ENCODE results near the gene CREB5.

The CREB5 gene

DNA sequence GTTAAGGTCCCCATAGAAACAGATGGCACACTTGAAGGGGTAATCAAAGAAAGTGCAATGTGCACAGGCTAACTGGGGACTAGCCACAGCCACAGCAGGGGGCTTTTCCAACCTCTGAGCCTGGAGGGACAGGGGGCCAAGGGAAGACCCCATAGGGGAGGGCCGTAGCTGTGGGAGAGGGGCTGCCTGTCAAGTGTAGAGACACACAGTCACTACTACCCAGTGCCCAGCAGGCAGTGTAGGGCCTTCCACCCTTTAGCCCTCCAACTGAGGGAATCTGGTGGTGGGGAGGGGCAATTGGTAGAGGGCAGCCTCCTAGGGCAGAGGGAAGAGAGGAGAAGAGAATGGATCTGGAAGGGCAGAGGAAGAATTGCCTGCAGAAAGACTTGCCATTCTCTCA, 54.6 kb downstream of the CREB5 start:
- Mint-ChIP-seq H3K36me3 (ENCODE audit: low read depth) (no peaks in the 10 kb centered on the region), H3K27me3 (peaks cover 43% of the 10 kb centered on the region), H3K27ac (no peak overlapping the region), H3K4me1 (ENCODE audit: low read depth) (peaks cover 6% of the 10 kb centered on the region), H3K4me3 (no peak overlapping the region), H3K9me3 (no peaks in the 10 kb centered on the region)
- intact Hi-C loops (cut with micrococcal nuclease) = no loop called here

DNA sequence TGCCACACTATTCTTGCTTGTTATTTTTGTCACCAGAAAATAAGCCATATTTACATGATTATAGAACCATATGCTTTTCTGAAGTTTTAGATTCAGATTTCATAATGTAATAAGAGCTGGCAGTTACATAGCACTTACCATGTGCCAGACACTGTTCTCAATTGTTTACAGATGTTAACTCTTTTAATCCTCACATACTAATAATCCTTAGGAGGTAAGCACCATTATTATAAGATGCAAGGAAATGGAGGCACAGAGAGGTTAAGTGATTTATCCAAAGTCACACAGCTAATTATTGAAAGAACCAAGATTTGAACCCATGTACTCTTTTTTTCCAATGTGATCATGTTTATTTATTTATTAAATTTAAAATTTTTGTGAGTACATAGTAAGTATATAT, 57.2 kb downstream of the CREB5 start:
- Mint-ChIP-seq H3K4me1 (ENCODE audit: low read depth) (peaks cover 13% of the 10 kb centered on the region), H3K27ac (no peak overlapping the region), H3K27me3 (peaks cover 44% of the 10 kb centered on the region), H3K4me3 (no peak overlapping the region), H3K9me3 (no peaks in the 10 kb centered on the region), H3K36me3 (ENCODE audit: low read depth) (no peaks in the 10 kb centered on the region)
- intact Hi-C loops (cut with micrococcal nuclease) = no loop called here

DNA sequence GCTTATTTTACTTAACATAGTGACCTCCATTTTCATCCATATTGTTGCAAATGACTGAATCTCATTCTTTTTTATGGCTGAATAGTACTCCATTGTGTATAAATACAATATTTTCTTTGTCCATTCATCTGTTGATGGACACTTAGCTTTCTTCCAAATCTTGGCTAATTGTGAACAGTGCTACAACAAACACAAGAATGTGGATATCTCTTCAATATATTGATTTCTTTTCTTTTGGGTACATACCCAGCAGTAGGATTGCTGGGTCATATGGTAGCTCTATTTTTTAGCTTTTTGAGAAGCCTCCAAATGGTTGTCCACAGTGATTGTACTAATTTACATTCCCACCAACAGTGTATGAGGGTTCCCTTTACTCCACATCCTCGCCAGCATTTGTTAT, 58.0 kb downstream of the CREB5 start:
- Mint-ChIP-seq H3K27me3 (peaks cover 43% of the 10 kb centered on the region), H3K9me3 (no peaks in the 10 kb centered on the region), H3K27ac (no peak overlapping the region), H3K4me3 (no peak overlapping the region), H3K36me3 (ENCODE audit: low read depth) (no peaks in the 10 kb centered on the region), H3K4me1 (ENCODE audit: low read depth) (peaks cover 13% of the 10 kb centered on the region)
- intact Hi-C loops (cut with micrococcal nuclease) = loop anchor here (10.0 kb wide), 1 partner anchor 64 kb away; no protein-coding TSS in a partner anchor

DNA sequence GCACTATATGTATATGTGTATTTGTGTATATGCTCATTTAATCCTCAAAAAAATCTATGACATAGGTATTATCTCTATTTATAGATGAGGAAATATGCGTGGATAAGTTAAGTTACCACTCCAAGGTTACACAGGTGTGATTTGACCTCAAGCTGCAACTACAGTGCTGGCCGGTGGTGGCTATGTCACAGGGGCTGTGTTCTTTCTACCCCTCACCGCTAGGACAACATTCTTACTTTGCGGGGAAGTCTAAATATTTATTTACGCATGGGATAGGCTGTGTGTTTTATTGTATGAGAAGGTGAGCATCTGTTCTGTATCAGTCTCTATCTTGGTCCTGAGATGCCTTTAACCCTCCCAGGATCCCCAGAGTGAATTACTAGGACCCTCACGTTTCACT, 60.0 kb downstream of the CREB5 start:
- H3K27ac Mint-ChIP-seq = no peak overlapping the region
- intact Hi-C loops (cut with micrococcal nuclease) = loop anchor here (10.0 kb wide), 1 partner anchor 62 kb away; no protein-coding TSS in a partner anchor
- H3K4me3 Mint-ChIP-seq = no peak overlapping the region
- peaks cover 35% of the 10 kb centered on the region for H3K27me3 Mint-ChIP-seq
- no peaks in the 10 kb centered on the region for H3K9me3 Mint-ChIP-seq
- H3K36me3 Mint-ChIP-seq (ENCODE audit: low read depth) = no peaks in the 10 kb centered on the region
- H3K4me1 Mint-ChIP-seq (ENCODE audit: low read depth) = peaks cover 13% of the 10 kb centered on the region

DNA sequence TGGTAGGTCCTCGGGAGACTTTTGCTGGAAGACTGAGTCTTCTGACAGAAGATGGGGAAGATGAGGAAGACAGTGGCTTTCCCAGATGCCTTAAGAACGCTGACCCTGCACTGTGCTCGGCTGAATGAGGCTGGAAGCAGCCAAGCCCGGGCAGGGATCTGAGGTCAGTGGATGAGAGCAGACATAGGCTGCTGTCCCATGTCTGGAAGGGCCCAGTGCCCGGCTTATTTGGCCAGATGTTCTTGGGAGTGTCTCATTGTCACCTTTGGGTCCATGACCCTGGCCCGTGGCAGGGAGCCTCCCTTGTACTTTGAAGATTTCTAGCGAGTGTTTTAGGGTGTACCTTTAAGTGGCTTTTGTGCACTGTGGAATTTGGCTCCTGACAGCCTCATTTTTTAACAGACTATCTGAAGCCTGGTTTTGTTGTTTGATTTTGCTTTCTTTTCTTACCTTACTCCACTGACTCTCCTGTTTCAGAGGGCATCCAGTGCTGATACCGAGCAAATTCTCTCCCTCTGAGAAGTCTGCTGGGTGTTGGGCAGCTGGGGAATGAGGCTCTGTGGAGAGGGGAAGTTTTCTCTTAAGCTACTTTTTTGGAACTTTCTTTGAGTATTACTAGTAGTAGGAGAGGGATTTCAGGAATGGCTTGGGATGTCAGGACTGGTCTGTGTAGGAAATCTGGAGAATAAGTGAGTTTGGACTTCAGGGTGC, 61.4 kb downstream of the CREB5 start:
- H3K27ac Mint-ChIP-seq = peak overlapping the region; percentile 14
- intact Hi-C loops (cut with micrococcal nuclease) = loop anchor here (10.0 kb wide), 1 partner anchor 61 kb away; no protein-coding TSS in a partner anchor
- peaks cover 19% of the 10 kb centered on the region for H3K4me1 Mint-ChIP-seq (ENCODE audit: low read depth)
- H3K36me3 Mint-ChIP-seq (ENCODE audit: low read depth) = no peaks in the 10 kb centered on the region
- no peak overlapping the region for H3K4me3 Mint-ChIP-seq
- peaks cover 26% of the 10 kb centered on the region for H3K27me3 Mint-ChIP-seq
- H3K9me3 Mint-ChIP-seq = no peaks in the 10 kb centered on the region

DNA sequence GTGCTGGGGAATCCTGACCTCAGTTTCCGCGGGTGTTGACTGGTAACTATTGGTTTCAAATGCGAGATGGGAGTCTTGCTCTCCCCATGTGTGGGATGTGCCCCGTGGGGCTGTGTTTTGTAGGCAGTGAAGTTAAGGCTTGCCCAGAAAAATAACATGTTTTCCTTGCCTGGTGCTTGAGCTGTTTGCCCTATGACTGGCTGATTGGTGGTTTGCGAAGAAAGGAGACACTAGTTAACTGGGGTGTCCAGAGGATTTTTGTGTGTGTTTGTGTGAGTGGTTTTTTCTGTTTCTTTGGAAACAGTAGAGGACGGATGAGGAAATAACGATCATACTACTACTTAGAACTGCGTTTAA, 61.9 kb downstream of the CREB5 start:
- Mint-ChIP-seq H3K27me3 (peaks cover 26% of the 10 kb centered on the region), H3K4me3 (no peak overlapping the region), H3K4me1 (ENCODE audit: low read depth) (peaks cover 19% of the 10 kb centered on the region), H3K36me3 (ENCODE audit: low read depth) (no peaks in the 10 kb centered on the region), H3K9me3 (no peaks in the 10 kb centered on the region), H3K27ac (peak overlapping the region; percentile 14)
- intact Hi-C loops (cut with micrococcal nuclease) = loop anchor here (10.0 kb wide), 1 partner anchor 61 kb away; no protein-coding TSS in a partner anchor

DNA sequence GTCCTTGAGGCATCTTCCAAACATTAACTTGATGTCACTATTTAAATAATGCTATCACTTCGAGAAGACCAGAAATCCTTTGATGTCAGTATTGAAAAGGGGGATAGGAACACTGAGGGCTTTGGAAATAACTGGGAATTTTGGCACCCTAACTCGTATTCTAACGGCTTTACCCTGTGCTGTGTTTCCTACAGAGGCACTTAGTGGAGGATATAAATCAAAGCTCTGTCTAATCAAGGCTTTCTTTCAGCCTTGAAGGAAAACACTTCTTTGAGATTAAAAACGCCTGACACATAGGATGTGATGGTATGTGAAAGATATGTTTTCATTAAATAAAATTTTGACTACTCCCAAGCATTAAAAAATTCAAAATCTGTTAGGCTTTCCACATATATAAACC, 62.3 kb downstream of the CREB5 start:
- Mint-ChIP-seq H3K9me3 (no peaks in the 10 kb centered on the region), H3K27ac (no peak overlapping the region), H3K36me3 (ENCODE audit: low read depth) (no peaks in the 10 kb centered on the region), H3K27me3 (peaks cover 26% of the 10 kb centered on the region), H3K4me3 (no peak overlapping the region), H3K4me1 (ENCODE audit: low read depth) (peaks cover 19% of the 10 kb centered on the region)
- intact Hi-C loops (cut with micrococcal nuclease) = loop anchor here (10.0 kb wide), 1 partner anchor 60 kb away; no protein-coding TSS in a partner anchor

DNA sequence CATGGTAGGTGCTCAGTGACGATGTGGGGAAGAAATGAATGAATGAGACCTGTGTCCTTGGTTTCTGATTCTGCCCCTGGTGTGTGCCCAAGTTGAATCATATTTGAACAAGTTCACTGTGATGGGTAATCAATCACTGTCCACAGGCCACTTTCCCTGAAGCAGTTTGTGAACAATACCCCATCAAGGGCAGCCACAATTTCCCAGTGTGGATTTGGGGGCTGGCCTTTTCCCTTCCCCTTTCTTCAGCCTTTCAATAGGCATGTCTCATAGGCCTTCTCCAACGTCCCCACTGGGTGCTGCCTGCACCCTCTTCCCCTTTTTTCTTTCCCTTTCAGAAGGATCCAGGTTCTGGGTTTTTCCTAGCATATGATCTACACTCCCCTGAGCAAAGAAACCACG, 64.7 kb downstream of the CREB5 start:
- H3K4me1 Mint-ChIP-seq (ENCODE audit: low read depth) = peaks cover 25% of the 10 kb centered on the region
- no peaks in the 10 kb centered on the region for H3K9me3 Mint-ChIP-seq
- H3K27me3 Mint-ChIP-seq = peaks cover 29% of the 10 kb centered on the region
- H3K36me3 Mint-ChIP-seq (ENCODE audit: low read depth) = no peaks in the 10 kb centered on the region
- peak overlapping the region; percentile 40 for H3K27ac Mint-ChIP-seq
- intact Hi-C loops (cut with micrococcal nuclease) = loop anchor here (10.0 kb wide), 1 partner anchor 58 kb away; no protein-coding TSS in a partner anchor
- H3K4me3 Mint-ChIP-seq = no peak overlapping the region

DNA sequence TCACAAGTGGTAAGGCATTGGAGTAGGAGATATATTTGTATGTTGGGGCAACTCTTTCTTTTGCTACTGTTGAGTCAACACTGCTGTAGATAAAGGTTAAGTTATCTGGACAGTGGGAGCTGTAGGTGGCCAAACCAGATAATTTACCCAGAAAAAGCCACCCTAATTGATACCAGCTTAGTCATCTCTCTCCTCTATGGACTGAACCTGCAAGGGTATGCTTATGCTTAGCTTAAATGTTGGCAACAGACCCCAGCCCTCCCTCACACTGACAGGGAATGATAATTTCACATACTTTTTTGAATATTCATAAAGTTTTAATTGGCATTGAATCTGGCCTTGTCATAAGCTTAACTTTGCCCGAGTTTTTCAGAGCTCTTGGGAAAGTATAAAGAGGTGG, 66.3 kb downstream of the CREB5 start:
- H3K4me3 Mint-ChIP-seq = no peak overlapping the region
- H3K27ac Mint-ChIP-seq = no peak overlapping the region
- no peaks in the 10 kb centered on the region for H3K36me3 Mint-ChIP-seq (ENCODE audit: low read depth)
- H3K9me3 Mint-ChIP-seq = no peaks in the 10 kb centered on the region
- H3K27me3 Mint-ChIP-seq = peaks cover 20% of the 10 kb centered on the region
- intact Hi-C loops (cut with micrococcal nuclease) = loop anchor here (10.0 kb wide), 1 partner anchor 56 kb away; no protein-coding TSS in a partner anchor
- peaks cover 25% of the 10 kb centered on the region for H3K4me1 Mint-ChIP-seq (ENCODE audit: low read depth)

DNA sequence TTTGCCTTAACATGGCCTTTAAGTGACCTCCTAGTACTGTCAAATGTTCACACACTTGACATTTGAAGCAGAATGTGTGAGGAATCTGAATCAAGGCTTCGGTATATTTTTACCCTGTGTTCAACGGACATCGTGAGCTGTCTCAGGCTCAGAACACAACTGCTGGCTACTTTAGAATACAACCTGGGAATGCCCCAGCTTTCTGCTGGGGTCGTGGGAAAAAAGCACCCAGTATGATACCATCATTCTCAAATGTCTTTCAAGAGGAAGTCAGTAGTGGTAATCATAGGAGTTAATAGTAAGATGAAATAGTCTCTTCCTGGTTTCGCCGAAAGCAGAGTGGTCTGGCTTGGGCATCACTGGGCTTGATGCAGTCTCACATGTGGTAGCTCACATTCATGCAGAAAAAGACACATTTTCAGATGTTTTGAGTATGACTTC, 67.2 kb downstream of the CREB5 start:
- Mint-ChIP-seq H3K4me3 (no peak overlapping the region), H3K4me1 (ENCODE audit: low read depth) (peaks cover 18% of the 10 kb centered on the region), H3K9me3 (no peaks in the 10 kb centered on the region), H3K27ac (no peak overlapping the region), H3K36me3 (ENCODE audit: low read depth) (no peaks in the 10 kb centered on the region), H3K27me3 (peaks cover 13% of the 10 kb centered on the region)
- intact Hi-C loops (cut with micrococcal nuclease) = loop anchor here (10.0 kb wide), 1 partner anchor 55 kb away; no protein-coding TSS in a partner anchor

DNA sequence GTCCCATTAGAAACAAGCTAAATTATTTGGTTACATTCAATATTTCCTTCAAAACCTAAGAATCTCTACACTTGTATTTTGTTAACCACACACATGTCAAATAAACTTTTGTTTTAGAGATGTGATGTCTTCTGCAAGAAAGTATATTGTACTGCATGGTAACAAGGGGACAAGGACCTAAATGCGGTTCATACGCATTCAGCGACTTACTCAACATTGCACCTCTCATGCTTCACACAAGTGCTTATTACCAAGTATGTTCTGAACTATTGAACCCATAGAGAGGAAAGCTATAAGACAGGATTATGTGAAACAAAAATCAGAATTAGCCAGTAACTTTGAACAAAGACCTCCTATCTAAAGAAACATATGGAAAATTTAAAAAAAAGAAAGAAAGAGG, 68.3 kb downstream of the CREB5 start:
- Mint-ChIP-seq H3K27me3 (peaks cover 8% of the 10 kb centered on the region), H3K4me3 (no peak overlapping the region), H3K27ac (no peak overlapping the region), H3K9me3 (no peaks in the 10 kb centered on the region), H3K4me1 (ENCODE audit: low read depth) (peaks cover 17% of the 10 kb centered on the region), H3K36me3 (ENCODE audit: low read depth) (no peaks in the 10 kb centered on the region)
- intact Hi-C loops (cut with micrococcal nuclease) = no loop called here

DNA sequence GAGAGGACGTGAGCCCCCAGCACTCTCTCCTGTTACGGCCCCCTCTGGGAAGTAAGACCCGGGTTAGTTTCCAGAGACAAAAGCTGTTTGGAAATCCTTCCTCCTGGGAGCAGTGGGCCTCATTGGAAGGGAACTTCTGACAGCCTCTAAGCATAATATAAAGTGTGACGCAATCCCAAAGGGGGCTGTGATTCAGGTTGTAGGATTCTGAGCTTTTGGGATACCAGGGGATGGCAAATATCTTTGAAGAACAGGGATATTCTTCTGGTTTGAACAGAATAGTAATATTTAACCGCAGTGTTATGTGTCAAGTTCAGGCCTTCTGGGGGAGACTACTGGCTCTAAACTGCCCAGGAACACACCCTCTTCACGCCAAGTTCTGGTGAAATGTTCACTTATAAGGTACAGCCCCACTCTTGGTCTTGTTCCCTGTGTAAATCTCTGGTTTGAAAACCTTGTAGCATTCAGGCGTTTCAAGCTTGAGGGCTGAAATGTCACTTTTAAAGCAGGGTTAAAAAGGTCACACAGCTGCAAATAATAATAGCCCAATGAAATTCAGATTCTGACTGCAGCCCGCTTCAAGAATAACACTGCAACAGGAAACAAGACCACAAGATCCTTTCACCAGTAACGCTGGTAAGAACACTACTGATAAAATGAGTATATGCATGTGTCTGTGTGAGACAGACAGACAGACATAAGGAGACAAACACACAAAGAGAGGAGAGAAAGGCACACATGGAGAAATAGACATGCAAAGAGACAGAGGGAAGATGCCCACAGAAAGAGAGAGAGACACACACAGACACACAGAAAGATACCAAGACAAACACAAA, 69.0 kb downstream of the CREB5 start:
- no peaks in the 10 kb centered on the region for H3K36me3 Mint-ChIP-seq (ENCODE audit: low read depth)

DNA sequence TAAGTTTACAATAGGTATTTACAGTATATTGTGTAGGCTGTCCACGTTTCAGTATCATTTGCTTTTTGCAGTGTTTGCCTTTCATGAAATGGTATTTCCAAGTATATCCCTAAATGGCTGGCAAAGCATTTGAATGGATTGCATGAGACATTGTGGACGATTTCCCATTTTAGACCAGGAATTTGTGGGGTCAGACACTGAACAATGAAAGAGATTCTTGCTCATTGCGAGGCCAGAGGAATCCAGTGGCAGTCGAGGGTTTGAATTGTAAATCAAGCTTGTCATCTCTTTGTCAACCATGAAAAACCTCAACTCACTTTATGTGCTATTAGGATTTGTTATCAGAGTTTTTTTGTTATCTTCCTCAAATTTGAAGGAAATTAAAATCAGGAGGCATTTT, 70.8 kb downstream of the CREB5 start:
- Mint-ChIP-seq H3K4me1 (ENCODE audit: low read depth) (peaks cover 7% of the 10 kb centered on the region), H3K36me3 (ENCODE audit: low read depth) (no peaks in the 10 kb centered on the region), H3K9me3 (no peaks in the 10 kb centered on the region), H3K27ac (no peak overlapping the region), H3K4me3 (no peak overlapping the region), H3K27me3 (peaks cover 7% of the 10 kb centered on the region)
- intact Hi-C loops (cut with micrococcal nuclease) = no loop called here

More for the DNA sequence above, 69.0 kb downstream of the CREB5 start:
- Mint-ChIP-seq H3K27me3 (peaks cover 6% of the 10 kb centered on the region), H3K27ac (no peak overlapping the region), H3K4me3 (no peak overlapping the region), H3K4me1 (ENCODE audit: low read depth) (peaks cover 17% of the 10 kb centered on the region), H3K9me3 (no peaks in the 10 kb centered on the region)
- intact Hi-C loops (cut with micrococcal nuclease) = no loop called here

Data from dendritic cell treated with granulocyte-macrophage colony-stimulating factor and Interleukin-4, amounts not matched to agents 40 ng/mL and 50 ng/mL, for 4 days (primary cell).